MCF 10A (cell line): ENCODE measurements around the gene TCEA2. TPM values are rescaled to one million over a fixed set of nuclear protein-coding genes. Genes with fewer than 3 reads are reported as not detected.

ENCODE experiments used
- BruUV-seq: library from RNA; stranded (reverse); fragments of 400-500 nt; replicated peaks from 2 replicates; lab custom pipeline; 2021; lab: Mats Ljungman, UMichigan
- CTCF ChIA-PET: fragments of 300-600 bp; sonication (Branson Sonifier 250); formaldehyde crosslinking; extraction: SDS; loops from one replicate; lab custom pipeline; 2021; ENCODE audit warnings: antibody characterized with exemption, inconsistent platforms; lab: Yijun Ruan, JAX
- POLR2A ChIA-PET: fragments of 300-600, 350-650 bp; sonication (Branson Sonifier 250); formaldehyde crosslinking; extraction: SDS; loops from one replicate; lab custom pipeline; 2020; ENCODE audit warnings: antibody characterized with exemption, inconsistent platforms; lab: Yijun Ruan, JAX
- DNase-seq: peaks from one replicate; pipeline ENCODE4 v3.0.0-alpha.2; 2018; ENCODE audit not compliant: unreplicated experiment
- H3K27ac Mint-ChIP-seq: one replicate; pipeline ENCODE4 v1.8.0; 2022; ENCODE audit warnings: mild to moderate bottlenecking, low read depth, mixed read lengths; ENCODE audit not compliant: unreplicated experiment
- H3K27me3 Mint-ChIP-seq: one replicate; pipeline ENCODE4 v1.8.0; 2022; ENCODE audit warnings: mixed read lengths; ENCODE audit not compliant: insufficient read depth, unreplicated experiment
- H3K36me3 Mint-ChIP-seq: one replicate; pipeline ENCODE4 v1.8.0; 2022; ENCODE audit warnings: mild to moderate bottlenecking, moderate library complexity, mixed read lengths; ENCODE audit not compliant: insufficient read depth, unreplicated experiment
- H3K4me1 Mint-ChIP-seq: one replicate; pipeline ENCODE4 v1.8.0; 2022; ENCODE audit warnings: mixed read lengths; ENCODE audit not compliant: insufficient read depth, unreplicated experiment
- H3K4me3 Mint-ChIP-seq: one replicate; pipeline ENCODE4 v1.8.0; 2022; ENCODE audit warnings: mild to moderate bottlenecking, moderate library complexity, mixed read lengths; ENCODE audit not compliant: unreplicated experiment
- H3K9me3 Mint-ChIP-seq: one replicate; pipeline ENCODE4 v1.8.0; 2022; ENCODE audit warnings: mixed read lengths; ENCODE audit not compliant: unreplicated experiment
- intact Hi-C: fragments of 100-400 bp; cut with micrococcal nuclease; formaldehyde crosslinking; loops from 2 replicates; pipeline ENCODE4 v1.14.1; 2022
- total RNA-seq: library from RNA; stranded (reverse); gene quantifications from 2 replicates; pipeline ENCODE4 v1.2.3, GENCODE V29; 2022
- TF ChIP-seq, protein P1 (sequence below): fragments of 200-600 bp; IDR thresholded peaks from one replicate; pipeline ENCODE4 v1.8.0; 2022; ENCODE audit warnings: antibody characterized with exemption, mild to moderate bottlenecking; ENCODE audit not compliant: unreplicated experiment

TCEA2 gene
- total RNA-seq, 1 experiment from 2014 or later, result 30.8 TPM

DNA sequence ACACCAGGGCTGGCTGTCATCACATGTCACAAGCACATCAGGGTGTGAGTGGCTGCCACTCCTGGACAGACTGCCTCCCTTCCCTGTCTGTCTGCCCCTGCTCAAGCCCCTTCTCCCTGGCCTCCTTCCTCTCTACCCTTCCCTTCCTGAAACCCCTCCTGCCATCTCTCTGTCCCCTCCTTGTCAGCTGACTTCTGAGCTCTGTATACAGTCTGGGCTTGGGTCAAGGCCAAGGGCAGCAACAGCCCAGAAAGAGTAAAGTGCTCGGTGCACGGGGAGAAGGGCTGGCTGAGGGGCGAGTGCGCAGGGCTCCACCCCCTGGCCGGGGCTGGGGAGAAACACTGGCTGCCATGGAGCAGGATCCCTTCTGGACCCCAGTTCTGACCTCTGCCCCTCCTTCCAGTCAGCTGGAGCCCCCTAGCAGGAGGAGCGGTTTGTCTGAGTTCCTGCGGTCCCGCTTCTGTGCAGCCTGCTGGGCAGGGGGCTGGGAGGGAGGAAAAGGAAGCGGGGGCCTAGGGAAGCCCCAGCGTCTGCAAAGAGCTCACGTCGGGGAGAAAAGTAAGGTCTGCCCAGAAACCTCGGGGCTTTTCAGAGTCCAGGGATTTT, 19.2 kb downstream of the TCEA2 start:
- no peaks in the 10 kb centered on the region for H3K27me3 Mint-ChIP-seq
- TF ChIP-seq, protein P1, sequence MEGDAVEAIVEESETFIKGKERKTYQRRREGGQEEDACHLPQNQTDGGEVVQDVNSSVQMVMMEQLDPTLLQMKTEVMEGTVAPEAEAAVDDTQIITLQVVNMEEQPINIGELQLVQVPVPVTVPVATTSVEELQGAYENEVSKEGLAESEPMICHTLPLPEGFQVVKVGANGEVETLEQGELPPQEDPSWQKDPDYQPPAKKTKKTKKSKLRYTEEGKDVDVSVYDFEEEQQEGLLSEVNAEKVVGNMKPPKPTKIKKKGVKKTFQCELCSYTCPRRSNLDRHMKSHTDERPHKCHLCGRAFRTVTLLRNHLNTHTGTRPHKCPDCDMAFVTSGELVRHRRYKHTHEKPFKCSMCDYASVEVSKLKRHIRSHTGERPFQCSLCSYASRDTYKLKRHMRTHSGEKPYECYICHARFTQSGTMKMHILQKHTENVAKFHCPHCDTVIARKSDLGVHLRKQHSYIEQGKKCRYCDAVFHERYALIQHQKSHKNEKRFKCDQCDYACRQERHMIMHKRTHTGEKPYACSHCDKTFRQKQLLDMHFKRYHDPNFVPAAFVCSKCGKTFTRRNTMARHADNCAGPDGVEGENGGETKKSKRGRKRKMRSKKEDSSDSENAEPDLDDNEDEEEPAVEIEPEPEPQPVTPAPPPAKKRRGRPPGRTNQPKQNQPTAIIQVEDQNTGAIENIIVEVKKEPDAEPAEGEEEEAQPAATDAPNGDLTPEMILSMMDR, result no peak
- no peak overlapping the region for H3K4me3 Mint-ChIP-seq
- CTCF ChIA-PET, result interaction anchor here (0.7 to 8.9 kb wide), 6 partner anchors 18 to 43 kb away, joined by 3 to 93 read pairs (median 5); no protein-coding TSS in a partner anchor
- POLR2A ChIA-PET, result interaction anchor here (1.8 kb wide), 1 partner anchor 101 kb away, joined by 5 read pairs; the partner anchor contains the start of gene PRPF6
- H3K9me3 Mint-ChIP-seq, result no peaks in the 10 kb centered on the region
- BruUV-seq, result no TSS peak
- intact Hi-C loops, result no loop called here
- H3K27ac Mint-ChIP-seq, result no peak overlapping the region
- no peak for DNase-seq
- peaks cover 6% of the 10 kb centered on the region for H3K36me3 Mint-ChIP-seq
- peaks cover 13% of the 10 kb centered on the region for H3K4me1 Mint-ChIP-seq

DNA sequence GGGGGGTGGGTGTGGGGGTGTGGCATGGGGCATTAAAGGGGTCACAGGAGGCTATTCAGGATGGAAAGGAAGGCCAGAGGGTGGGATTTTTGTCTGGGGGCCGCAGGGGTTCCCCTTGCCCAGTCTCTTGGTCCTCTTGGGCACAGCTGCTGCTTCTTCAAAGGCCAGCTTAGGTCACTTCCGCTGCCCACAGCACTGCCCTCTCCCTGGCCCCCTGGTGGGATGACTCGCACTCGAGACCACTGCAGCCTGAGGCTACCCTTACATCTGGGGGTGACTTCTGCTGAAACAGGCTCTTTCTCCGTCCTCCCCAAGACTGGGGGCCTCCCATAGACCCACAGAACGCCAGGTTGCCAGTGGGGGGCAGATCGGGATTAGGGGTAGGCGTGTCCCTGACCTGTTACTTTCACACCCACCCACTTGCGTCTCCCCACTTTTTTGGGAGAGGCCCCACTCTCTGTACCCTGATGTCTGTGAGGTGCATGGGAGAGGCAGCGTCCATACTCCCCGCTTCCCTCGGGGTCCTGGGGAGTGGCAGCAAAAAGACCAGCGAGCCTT, 19.9 kb downstream of the TCEA2 start:
- intact Hi-C loops, result loop anchor here (1.0 kb wide), 1 partner anchor 37 kb away; no protein-coding TSS in a partner anchor
- TF ChIP-seq, protein P1, result no peak
- Mint-ChIP-seq H3K4me3 (peak overlapping the region; percentile 66), H3K9me3 (no peaks in the 10 kb centered on the region), H3K27me3 (peaks cover under 1% of the 10 kb centered on the region), H3K4me1 (peaks cover 13% of the 10 kb centered on the region), H3K27ac (no peak overlapping the region), H3K36me3 (peaks cover 6% of the 10 kb centered on the region)
- BruUV-seq, result no TSS peak
- no peak for DNase-seq
- POLR2A ChIA-PET, result interaction anchor here (1.4 to 1.8 kb wide), 2 partner anchors 39 to 102 kb away, joined by 4 to 5 read pairs; partner anchors contain the start of gene PRPF6
- CTCF ChIA-PET, result interaction anchor here (0.7 to 8.9 kb wide), 10 partner anchors 9 to 174 kb away, joined by 3 to 93 read pairs (median 4); partner anchors contain the start of gene SAMD10

- peaks cover 5% of the 10 kb centered on the region for H3K27me3 Mint-ChIP-seq
- peak overlapping the region; percentile 66 for H3K4me3 Mint-ChIP-seq
- H3K4me1 Mint-ChIP-seq, result peaks cover 13% of the 10 kb centered on the region
- intact Hi-C loops, result loop anchor here (1.0 kb wide), 1 partner anchor 37 kb away; no protein-coding TSS in a partner anchor
- BruUV-seq, result no TSS peak
- ChIA-PET POLR2A (interaction anchor here (0.7 to 1.8 kb wide), 7 partner anchors 14 to 218 kb away, joined by 3 to 9 read pairs (median 4); partner anchors contain the start of genes PRPF6 and TPD52L2), CTCF (interaction anchor here (0.6 to 8.9 kb wide), 15 partner anchors 9 to 174 kb away, joined by 3 to 93 read pairs (median 3); partner anchors contain the start of gene SAMD10)
- no peaks in the 10 kb centered on the region for H3K9me3 Mint-ChIP-seq
- TF ChIP-seq, protein P1, result peak; percentile 80
- peaks cover 6% of the 10 kb centered on the region for H3K36me3 Mint-ChIP-seq
- peak; percentile 61 for DNase-seq
- no peak overlapping the region for H3K27ac Mint-ChIP-seq
Measured at GRCh38 chr20:64083378-64083803, 20.4 kb downstream of the TCEA2 start.
